Stimulated activated CD8-positive, alpha-beta memory T cell treated with anti-CD3 and anti-CD28 coated beads, Interleukin-12 subunit alpha, Interleukin-12 subunit beta, amount 100 ng/mL, for 24 hours (primary cell): ENCODE measurements around the gene TRIM51G.
"Not testable (repeated sequence)": the region's sequence is repeated elsewhere in the genome, so short reads cannot be mapped to it uniquely, and the experiment has no call there.

ENCODE experiments used
- DNase-seq: peaks from one replicate; pipeline ENCODE4 v3.0.0-alpha.2; 2020; ENCODE audit errors: extremely low read depth

TRIM51G gene

GRCh38 chr11:48983785-48984184, at the start of gene TRIM51G:
TSS of gene TRIM51G (minus strand) at chr11:48983885. CDS start at chr11:48981695, 2,190 bp downstream.
- DNase-seq, result not testable (repeated sequence)

- not testable (repeated sequence) for DNase-seq
These were observed 44.8 kb upstream of the TRIM51G start, which contains the start of gene TRIM49B for GRCh38 chr11:49028523-49028922. TSS of gene TRIM49B (plus strand) at chr11:49028823. CDS start at chr11:49031600, 2,777 bp downstream.

- DNase-seq, result not testable (repeated sequence)
These were observed 15.1 kb downstream of the TRIM51G start for GRCh38 chr11:48968592-48968991.

- not testable (repeated sequence) for DNase-seq
These were observed 28.2 kb downstream of the TRIM51G start for GRCh38 chr11:48955315-48956049.

- DNase-seq, result not testable (repeated sequence)
These were observed 37.9 kb downstream of the TRIM51G start for GRCh38 chr11:48945796-48946195.
